DOHH2 (cell line): Measurements from ENCODE around the gene RALGAPA2.

ENCODE experiments used
- H3F3A ChIP-seq: fragments of 200-600 bp; sonication (generic), shearing (Covaris generic); 2 replicates; pipeline ENCODE4 v1.6.0; 2016; ENCODE audit warnings: antibody characterized with exemption, mild to moderate bottlenecking; ENCODE audit not compliant: control insufficient read depth, insufficient read depth
- H3K27ac ChIP-seq: fragments of 200-600 bp; sonication (generic); 2 replicates; pipeline ENCODE4 v1.5.1; 2014; ENCODE audit warnings: low read depth, mild to moderate bottlenecking, low read length, moderate library complexity
- H3K27me3 ChIP-seq: fragments of 200-600 bp; sonication (generic); 2 replicates; pipeline ENCODE4 v1.6.1; 2014; ENCODE audit warnings: mild to moderate bottlenecking, low read length, mixed read lengths; ENCODE audit not compliant: control insufficient read depth
- H3K36me3 ChIP-seq: fragments of 200-600 bp; sonication (generic); 2 replicates; pipeline ENCODE4 v1.6.1; 2014; ENCODE audit warnings: mild to moderate bottlenecking, low read length, moderate library complexity, mixed read lengths; ENCODE audit not compliant: control insufficient read depth
- H3K4me1 ChIP-seq: fragments of 200-600 bp; sonication (generic); 2 replicates; pipeline ENCODE4 v1.6.1; 2014; ENCODE audit warnings: mild to moderate bottlenecking, low read length, mixed read lengths; ENCODE audit not compliant: control insufficient read depth
- H3K4me2 ChIP-seq: fragments of 200-600 bp; sonication (generic); 2 replicates; pipeline ENCODE4 v1.6.0; 2014; ENCODE audit warnings: mild to moderate bottlenecking, low read length, moderate library complexity
- H3K4me3 ChIP-seq: fragments of 200-600 bp; sonication (generic); 2 replicates; pipeline ENCODE4 v1.5.1; 2014; ENCODE audit warnings: mild to moderate bottlenecking, low read length, mixed read lengths
- H3K79me2 ChIP-seq: fragments of 200-600 bp; sonication (generic); 2 replicates; pipeline ENCODE4 v1.6.1; 2014; ENCODE audit warnings: mild to moderate bottlenecking, low read length, mixed read lengths; ENCODE audit not compliant: control insufficient read depth
- H3K9me2 ChIP-seq: fragments of 200-600 bp; sonication (generic); replicated peaks from 2 replicates; pipeline ENCODE4 v1.6.1; 2014; ENCODE audit warnings: mild to moderate bottlenecking, low read length, mixed read lengths; ENCODE audit not compliant: control insufficient read depth
- H3K9me3 ChIP-seq: fragments of 200-600 bp; sonication (generic); 2 replicates; pipeline ENCODE4 v1.6.1; 2014; ENCODE audit warnings: antibody characterized with exemption, low read length, mixed read lengths; ENCODE audit not compliant: control insufficient read depth, insufficient read depth
- H4K20me1 ChIP-seq: fragments of 200-600 bp; sonication (generic); 2 replicates; pipeline ENCODE4 v1.6.0; 2014; ENCODE audit warnings: low read depth, mild to moderate bottlenecking, antibody characterized with exemption, low read length, moderate library complexity; ENCODE audit not compliant: control insufficient read depth, insufficient read depth
- EZH2phosphoT487 ChIP-seq: fragments of 200-600 bp; sonication (generic); IDR thresholded peaks from 2 replicates; pipeline ENCODE4 v1.6.1; 2017; ENCODE audit warnings: borderline replicate concordance, mild to moderate bottlenecking, antibody characterized with exemption, low read length, moderate library complexity, mixed read lengths
- TF ChIP-seq, protein P1 (sequence below): fragments of 200-600 bp; sonication (generic); IDR thresholded peaks from one replicate; pipeline ENCODE4 v1.5.1; 2014; ENCODE audit warnings: antibody characterized with exemption, mild to moderate bottlenecking, low read depth, low read length; ENCODE audit not compliant: poor library complexity, severe bottlenecking

Gene RALGAPA2

DNA sequence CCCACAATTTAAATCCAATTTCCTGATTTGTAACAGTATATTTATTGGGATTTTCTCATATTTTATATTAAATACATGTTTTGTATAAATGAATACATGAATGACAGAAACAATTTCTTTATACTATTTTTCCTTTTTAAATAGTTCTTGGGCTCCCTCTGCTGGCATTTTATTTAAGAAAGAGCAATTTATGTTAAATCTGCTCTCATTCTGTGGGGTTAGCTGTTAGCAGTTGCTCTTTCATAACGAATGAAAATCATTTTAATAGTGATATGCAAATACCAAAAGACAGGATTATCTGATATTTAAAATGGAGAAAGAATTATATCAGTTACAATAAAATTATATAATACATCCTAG lies 118.3 kb downstream of the RALGAPA2 start:
- Histone ChIP-seq H3K4me3 (no peak overlapping the region), H3K4me2 (no peak overlapping the region)
- no peak for TF ChIP-seq EZH2phosphoT487
- TF ChIP-seq, protein P1, sequence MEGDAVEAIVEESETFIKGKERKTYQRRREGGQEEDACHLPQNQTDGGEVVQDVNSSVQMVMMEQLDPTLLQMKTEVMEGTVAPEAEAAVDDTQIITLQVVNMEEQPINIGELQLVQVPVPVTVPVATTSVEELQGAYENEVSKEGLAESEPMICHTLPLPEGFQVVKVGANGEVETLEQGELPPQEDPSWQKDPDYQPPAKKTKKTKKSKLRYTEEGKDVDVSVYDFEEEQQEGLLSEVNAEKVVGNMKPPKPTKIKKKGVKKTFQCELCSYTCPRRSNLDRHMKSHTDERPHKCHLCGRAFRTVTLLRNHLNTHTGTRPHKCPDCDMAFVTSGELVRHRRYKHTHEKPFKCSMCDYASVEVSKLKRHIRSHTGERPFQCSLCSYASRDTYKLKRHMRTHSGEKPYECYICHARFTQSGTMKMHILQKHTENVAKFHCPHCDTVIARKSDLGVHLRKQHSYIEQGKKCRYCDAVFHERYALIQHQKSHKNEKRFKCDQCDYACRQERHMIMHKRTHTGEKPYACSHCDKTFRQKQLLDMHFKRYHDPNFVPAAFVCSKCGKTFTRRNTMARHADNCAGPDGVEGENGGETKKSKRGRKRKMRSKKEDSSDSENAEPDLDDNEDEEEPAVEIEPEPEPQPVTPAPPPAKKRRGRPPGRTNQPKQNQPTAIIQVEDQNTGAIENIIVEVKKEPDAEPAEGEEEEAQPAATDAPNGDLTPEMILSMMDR: no peak

DNA sequence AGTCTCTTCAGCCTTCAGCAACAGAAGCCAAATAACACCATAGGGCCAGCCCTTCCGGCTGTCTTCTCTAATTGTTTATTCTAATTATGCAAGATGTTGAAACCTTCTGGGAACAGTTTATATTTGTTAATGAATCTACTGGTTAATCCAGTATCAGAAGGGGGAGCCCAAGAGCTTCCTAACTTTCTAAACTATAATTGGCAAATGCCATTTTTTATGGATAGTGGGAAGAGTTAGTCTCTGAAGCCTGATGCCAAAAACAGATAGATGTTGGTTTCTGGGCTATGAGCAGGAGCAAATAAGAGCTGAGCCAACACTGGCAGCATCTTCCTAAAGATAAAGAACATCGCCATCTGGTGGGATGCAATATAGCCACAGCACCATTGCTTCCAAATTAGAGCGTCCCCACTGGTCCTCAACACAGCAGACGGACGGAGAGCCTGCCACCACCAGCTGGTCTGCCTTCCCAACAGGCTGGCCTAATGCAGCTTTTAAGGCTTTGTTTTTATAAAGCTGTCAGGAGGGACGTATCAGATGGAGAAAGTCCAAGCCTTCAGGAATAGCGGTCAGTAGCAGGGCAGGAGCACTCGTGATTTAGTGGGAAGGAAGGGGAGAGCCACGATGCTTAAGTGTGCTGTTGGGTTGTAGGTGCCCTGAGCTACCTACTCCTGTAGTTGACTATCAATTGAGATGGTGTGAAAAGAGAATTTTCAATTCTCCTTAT lies 118.8 kb downstream of the RALGAPA2 start:
- H3K9me2 ChIP-seq: no peaks in the 10 kb centered on the region
- H4K20me1 ChIP-seq: no peaks in the 10 kb centered on the region
- no peaks in the 10 kb centered on the region for H3K36me3 ChIP-seq
- H3K4me2 ChIP-seq: no peak overlapping the region
- H3K4me3 ChIP-seq: no peak overlapping the region
- H3K79me2 ChIP-seq: no peaks in the 10 kb centered on the region
- H3K9me3 ChIP-seq: no peaks in the 10 kb centered on the region
- no peak overlapping the region for H3K27ac ChIP-seq
- no peaks in the 10 kb centered on the region for H3K4me1 ChIP-seq
- TF ChIP-seq, protein P1: peak; percentile 80
- TF ChIP-seq EZH2phosphoT487: no peak
- H3K27me3 ChIP-seq: no peaks in the 10 kb centered on the region
- H3F3A ChIP-seq: no peaks in the 10 kb centered on the region

More for the DNA sequence above, 118.3 kb downstream of the RALGAPA2 start:
- Histone ChIP-seq H4K20me1 (no peaks in the 10 kb centered on the region), H3K79me2 (no peaks in the 10 kb centered on the region), H3F3A (no peaks in the 10 kb centered on the region), H3K9me3 (no peaks in the 10 kb centered on the region), H3K27ac (no peak overlapping the region), H3K27me3 (no peaks in the 10 kb centered on the region), H3K4me1 (no peaks in the 10 kb centered on the region), H3K36me3 (no peaks in the 10 kb centered on the region), H3K9me2 (no peaks in the 10 kb centered on the region)

DNA sequence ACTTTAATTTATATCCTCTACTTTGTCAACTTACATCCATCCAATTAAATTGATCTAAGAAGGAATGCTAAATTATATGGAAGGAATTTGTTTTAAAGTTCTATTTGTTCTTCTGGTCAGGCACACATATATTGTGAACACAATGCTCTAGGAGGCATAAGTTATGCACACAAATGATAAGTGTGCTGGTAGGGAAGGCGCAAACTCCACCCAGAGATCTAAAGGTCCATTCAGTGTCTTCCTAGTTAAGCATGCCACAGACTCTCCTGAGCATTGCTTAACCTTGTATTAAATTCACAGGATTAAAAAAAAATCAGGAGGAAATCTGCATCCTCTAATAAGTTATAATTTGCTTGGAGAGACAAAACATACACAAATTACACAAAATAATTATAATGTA lies 127.3 kb downstream of the RALGAPA2 start:
- Histone ChIP-seq H3K36me3 (no peaks in the 10 kb centered on the region), H3K4me1 (no peaks in the 10 kb centered on the region), H3K27ac (no peak overlapping the region), H3F3A (no peaks in the 10 kb centered on the region), H3K9me3 (no peaks in the 10 kb centered on the region), H4K20me1 (no peaks in the 10 kb centered on the region), H3K4me2 (no peak overlapping the region), H3K9me2 (no peaks in the 10 kb centered on the region), H3K27me3 (no peaks in the 10 kb centered on the region), H3K79me2 (no peaks in the 10 kb centered on the region), H3K4me3 (no peak overlapping the region)
- no peak for TF ChIP-seq EZH2phosphoT487
- TF ChIP-seq, protein P1: no peak
